HEK293 (cell line): Measurements from ENCODE around the gene UBASH3B.

Source experiments
- CTCF ChIA-PET: fragments of 350-600 bp; formaldehyde crosslinking; extraction: SDS; loops from one replicate; lab custom pipeline; 2021; ENCODE audit warnings: antibody characterized with exemption; lab: Yijun Ruan, JAX
- POLR2A ChIA-PET: fragments of 300-600 bp; formaldehyde crosslinking; extraction: SDS; loops from one replicate; lab custom pipeline; 2020; ENCODE audit warnings: antibody characterized with exemption, inconsistent platforms; lab: Yijun Ruan, JAX
- H3K27ac ChIP-seq: fragments of 200-500 bp; sonication (Bioruptor generic); 2 replicates; pipeline ENCODE4 v1.5.1; 2014; ENCODE audit warnings: low read depth, low read length, control low read depth, inconsistent platforms; ENCODE audit errors: extremely low read depth
- H3K36me3 ChIP-seq, 2 experiments: fragments of 200-500 bp in 1 of 2; sonication (Bioruptor generic) in 1 of 2; 1 replicate in 1 of 2; 2 replicates in 1 of 2; pipeline ENCODE4 v1.5.1; 2014 to 2017; ENCODE audit warnings: inconsistent platforms in 2 of 2, low read length in 2 of 2; ENCODE audit not compliant: control insufficient read depth in 2 of 2, insufficient read depth in 1 of 2
- H3K4me1 ChIP-seq: fragments of 200-500 bp; sonication (Bioruptor generic); 2 replicates; pipeline ENCODE4 v1.5.1; 2014; ENCODE audit warnings: mild to moderate bottlenecking, low read length, inconsistent platforms; ENCODE audit not compliant: control insufficient read depth, insufficient read depth
- H3K4me3 ChIP-seq: 2 replicates; pipeline ENCODE4 v1.5.1; 2011; ENCODE audit warnings: low read depth, mild to moderate bottlenecking, control low read depth, low read length, moderate library complexity
- H3K9me3 ChIP-seq: fragments of 200-500 bp; sonication (Bioruptor generic); 2 replicates; pipeline ENCODE4 v1.5.1; 2014; ENCODE audit warnings: low read depth, low read length, inconsistent platforms; ENCODE audit not compliant: control insufficient read depth, insufficient read depth
- ATF2 ChIP-seq: fragments of 450-650 bp; formaldehyde crosslinking; IDR thresholded peaks from 2 replicates; pipeline ENCODE4 v1.5.1; 2016; ENCODE audit warnings: missing biosample characterization, missing genetic modification characterization, low read depth
- EGR2 ChIP-seq: fragments of 450-650 bp; formaldehyde crosslinking; IDR thresholded peaks from 2 replicates; pipeline ENCODE4 v1.5.1; 2016; ENCODE audit warnings: low read depth, missing biosample characterization, missing genetic modification characterization
- GFI1B ChIP-seq: fragments of 450-650 bp; formaldehyde crosslinking; IDR thresholded peaks from 2 replicates; pipeline ENCODE4 v1.5.1; 2016; ENCODE audit warnings: missing biosample characterization, missing genetic modification characterization
- GLIS1 ChIP-seq: fragments of 450-650 bp; formaldehyde crosslinking; IDR thresholded peaks from 2 replicates; pipeline ENCODE4 v1.5.1; 2016; ENCODE audit warnings: missing biosample characterization, missing genetic modification characterization
- GLIS2 ChIP-seq: fragments of 450-650 bp; formaldehyde crosslinking; IDR thresholded peaks from 2 replicates; pipeline ENCODE4 v1.5.1; 2016; ENCODE audit warnings: missing biosample characterization, missing genetic modification characterization
- KLF1 ChIP-seq: fragments of 450-650 bp; formaldehyde crosslinking; IDR thresholded peaks from 2 replicates; pipeline ENCODE4 v1.5.1; 2016; ENCODE audit warnings: missing biosample characterization, missing genetic modification characterization
- PATZ1 ChIP-seq: fragments of 450-650 bp; formaldehyde crosslinking; IDR thresholded peaks from 2 replicates; pipeline ENCODE4 v1.5.1; 2016; ENCODE audit warnings: missing biosample characterization, missing genetic modification characterization
- PRDM1 ChIP-seq: fragments of 450-650 bp; formaldehyde crosslinking; IDR thresholded peaks from 2 replicates; pipeline ENCODE4; 2016; ENCODE audit warnings: missing biosample characterization, missing genetic modification characterization
- SP7 ChIP-seq: fragments of 450-650 bp; formaldehyde crosslinking; IDR thresholded peaks from 2 replicates; pipeline ENCODE4 v1.5.1; 2016; ENCODE audit warnings: missing biosample characterization, missing genetic modification characterization
- ZBTB1 ChIP-seq: fragments of 450-650 bp; formaldehyde crosslinking; IDR thresholded peaks from 2 replicates; pipeline ENCODE4 v1.5.1; 2016; ENCODE audit warnings: missing biosample characterization, missing genetic modification characterization
- ZBTB10 ChIP-seq: fragments of 450-650 bp; formaldehyde crosslinking; IDR thresholded peaks from 2 replicates; pipeline ENCODE4 v1.5.1; 2016; ENCODE audit warnings: missing biosample characterization, missing genetic modification characterization
- ZFHX2 ChIP-seq: fragments of 450-650 bp; formaldehyde crosslinking; conservative IDR thresholded peaks from 2 replicates; pipeline ENCODE4 v1.5.1; 2016; ENCODE audit warnings: missing biosample characterization, missing genetic modification characterization
- ZFP3 ChIP-seq: fragments of 450-650 bp; formaldehyde crosslinking; IDR thresholded peaks from 2 replicates; pipeline ENCODE4 v1.5.1; 2016; ENCODE audit warnings: low read depth, missing biosample characterization, missing genetic modification characterization
- ZIC2 ChIP-seq: fragments of 450-650 bp; formaldehyde crosslinking; IDR thresholded peaks from 2 replicates; pipeline ENCODE4 v1.5.1; 2016; ENCODE audit warnings: missing biosample characterization, missing genetic modification characterization
- ZNF10 ChIP-seq: fragments of 450-650 bp; formaldehyde crosslinking; IDR thresholded peaks from 2 replicates; pipeline ENCODE4 v1.5.1; 2017; ENCODE audit warnings: missing biosample characterization, missing genetic modification characterization
- ZNF140 ChIP-seq: fragments of 450-650 bp; formaldehyde crosslinking; IDR thresholded peaks from 2 replicates; pipeline ENCODE4 v1.5.1; 2016; ENCODE audit warnings: missing biosample characterization, missing genetic modification characterization
- ZNF146 ChIP-seq: fragments of 450-650 bp; formaldehyde crosslinking; IDR thresholded peaks from 2 replicates; pipeline ENCODE4 v1.5.1; 2016; ENCODE audit warnings: missing biosample characterization, missing genetic modification characterization
- ZNF175 ChIP-seq: fragments of 450-650 bp; formaldehyde crosslinking; IDR thresholded peaks from 2 replicates; pipeline ENCODE4 v1.5.1; 2016; ENCODE audit warnings: missing biosample characterization, missing genetic modification characterization
- ZNF184 ChIP-seq: fragments of 450-650 bp; IDR thresholded peaks from 2 replicates; pipeline ENCODE4 v1.5.1; 2018; ENCODE audit warnings: missing biosample characterization, mild to moderate bottlenecking, missing genetic modification characterization
- ZNF2 ChIP-seq: fragments of 450-650 bp; formaldehyde crosslinking; IDR thresholded peaks from 2 replicates; pipeline ENCODE4 v1.5.1; 2016; ENCODE audit warnings: missing biosample characterization, missing genetic modification characterization
- ZNF23 ChIP-seq: fragments of 450-650 bp; formaldehyde crosslinking; IDR thresholded peaks from 2 replicates; pipeline ENCODE4 v1.5.1; 2016; ENCODE audit warnings: missing biosample characterization, missing genetic modification characterization, borderline replicate concordance
- ZNF530 ChIP-seq: fragments of 450-650 bp; formaldehyde crosslinking; IDR thresholded peaks from 2 replicates; pipeline ENCODE4 v1.5.1; 2016; ENCODE audit warnings: low read depth, missing biosample characterization, missing genetic modification characterization
- ZNF626 ChIP-seq: fragments of 450-650 bp; sonication (Bioruptor Pico); formaldehyde crosslinking; IDR thresholded peaks from 2 replicates; pipeline ENCODE4 v1.5.1; 2018; ENCODE audit warnings: missing biosample characterization, missing genetic modification characterization, inconsistent platforms
- ZNF658 ChIP-seq: fragments of 450-650 bp; formaldehyde crosslinking; IDR thresholded peaks from 2 replicates; pipeline ENCODE4; 2016; ENCODE audit warnings: missing biosample characterization, missing genetic modification characterization
- ZNF792 ChIP-seq: fragments of 450-650 bp; formaldehyde crosslinking; IDR thresholded peaks from 2 replicates; pipeline ENCODE4 v1.5.1; 2016; ENCODE audit warnings: missing biosample characterization, missing genetic modification characterization
- ZSCAN16 ChIP-seq: fragments of 450-650 bp; formaldehyde crosslinking; IDR thresholded peaks from 2 replicates; pipeline ENCODE4 v1.5.1; 2016; ENCODE audit warnings: missing biosample characterization, missing genetic modification characterization
- ZSCAN30 ChIP-seq: fragments of 450-650 bp; IDR thresholded peaks from 2 replicates; pipeline ENCODE4 v1.5.1; 2018; ENCODE audit warnings: missing biosample characterization, mild to moderate bottlenecking, missing genetic modification characterization, moderate library complexity

UBASH3B gene

GRCh38 chr11:122848186-122848585 lies 192.7 kb downstream of the UBASH3B start:
- TF ChIP-seq ZNF658 (tag by site-specific recombination) (no peak), ZNF792 (tag by site-specific recombination) (no peak), ZSCAN30 (no peak)
- no peaks in the 10 kb centered on the region for H3K9me3 ChIP-seq
- H3K27ac ChIP-seq, result no peak overlapping the region
- ChIA-PET POLR2A (no interaction called here), CTCF (interaction anchor here (1.3 to 1.5 kb wide), 3 partner anchors 15 to 66 kb away, joined by 3 to 4 read pairs (median 4); no protein-coding TSS in a partner anchor)
- H3K36me3 ChIP-seq, result no peaks in the 10 kb centered on the region
- H3K4me3 ChIP-seq, result no peak overlapping the region
- 0 out of 2 replicates have a peak, but pooled peaks cover 3% of the 10 kb centered on the region for H3K4me1 ChIP-seq

- Histone ChIP-seq H3K27ac (no peak overlapping the region), H3K36me3 (no peaks in the 10 kb centered on the region), H3K4me3 (no peak overlapping the region)
- POLR2A ChIA-PET, result no interaction called here
- TF ChIP-seq ZNF10 (no peak), GFI1B (tag by site-specific recombination) (0 out of 2 replicates have a peak, but pooled peaks have one; percentile 14), GLIS2 (tag by site-specific recombination) (no peak), ZSCAN16 (tag by site-specific recombination) (no peak), GLIS1 (tag by site-specific recombination) (peak; percentile 34; the same call in 1 of the 2 replicates), ZNF184 (tag by site-specific recombination) (no peak), EGR2 (tag by site-specific recombination) (peak; percentile 82), KLF1 (0 out of 2 replicates have a peak, but pooled peaks have one; percentile 25), ZNF140 (tag by site-specific recombination) (no peak), ZFHX2 (peak; percentile 88), SP7 (tag by site-specific recombination) (peak; percentile 86), ZIC2 (peak; percentile 37; the same call in 1 of the 2 replicates), PATZ1 (tag by site-specific recombination) (no peak)
- TF ChIP-seq, all 188 proteins: peak for 7
- CTCF ChIA-PET, result interaction anchor here (1.3 to 8.1 kb wide), 11 partner anchors 15 to 270 kb away, joined by 4 to 131 read pairs (median 35); no protein-coding TSS in a partner anchor
- Histone ChIP-seq H3K4me1 (0 out of 2 replicates have a peak, but pooled peaks cover 3% of the 10 kb centered on the region), H3K9me3 (no peaks in the 10 kb centered on the region)
Observed at GRCh38 chr11:122850076-122850631, 194.6 kb downstream of the UBASH3B start.

- Histone ChIP-seq H3K4me3 (no peak overlapping the region), H3K9me3 (no peaks in the 10 kb centered on the region), H3K36me3 (no peaks in the 10 kb centered on the region), H3K27ac (no peak overlapping the region), H3K4me1 (0 out of 2 replicates have a peak, but pooled peaks cover 3% of the 10 kb centered on the region)
- ChIA-PET POLR2A (no interaction called here), CTCF (interaction anchor here (0.5 to 8.1 kb wide), 13 partner anchors 14 to 445 kb away, joined by 3 to 131 read pairs (median 26); no protein-coding TSS in a partner anchor)
- no peak for TF ChIP-seq ZNF530 (tag by site-specific recombination)
- TF ChIP-seq ZBTB10 (tag by site-specific recombination), result no peak
- no peak for TF ChIP-seq ZNF2 (tag by site-specific recombination)
- TF ChIP-seq ATF2 (tag by site-specific recombination), result no peak
- no peak for TF ChIP-seq GLIS2 (tag by site-specific recombination)
- no peak for TF ChIP-seq GFI1B (tag by site-specific recombination)
- TF ChIP-seq PRDM1 (tag by site-specific recombination), result no peak
- TF ChIP-seq ZNF175 (tag by site-specific recombination), result no peak
- no peak for TF ChIP-seq ZFP3 (tag by site-specific recombination)
- TF ChIP-seq ZBTB1 (tag by site-specific recombination), result no peak
- no peak for TF ChIP-seq ZNF626 (tag by site-specific recombination)
- TF ChIP-seq ZNF146 (tag by site-specific recombination), result no peak
- TF ChIP-seq ZNF23 (tag by site-specific recombination), result no peak
Observed at GRCh38 chr11:122851366-122851966, 195.9 kb downstream of the UBASH3B start.
